OCI-LY7 (cell line): ENCODE results near the gene ATXN10.

Experiments
- EZH2phosphoT487 ChIP-seq: fragments of 200-600 bp; sonication (generic); IDR thresholded peaks from 2 replicates; pipeline ENCODE4 v1.6.1; 2018; ENCODE audit warnings: low read depth, borderline replicate concordance, mild to moderate bottlenecking, mixed run types, antibody characterized with exemption, low read length, moderate library complexity, mixed read lengths
- TF ChIP-seq, protein P1 (sequence below): fragments of 200-600 bp; sonication (generic); conservative IDR thresholded peaks from 2 replicates; pipeline ENCODE4 v1.5.1; 2014; ENCODE audit warnings: mild to moderate bottlenecking, antibody characterized with exemption, low read length, moderate library complexity, mixed read lengths

DNA sequence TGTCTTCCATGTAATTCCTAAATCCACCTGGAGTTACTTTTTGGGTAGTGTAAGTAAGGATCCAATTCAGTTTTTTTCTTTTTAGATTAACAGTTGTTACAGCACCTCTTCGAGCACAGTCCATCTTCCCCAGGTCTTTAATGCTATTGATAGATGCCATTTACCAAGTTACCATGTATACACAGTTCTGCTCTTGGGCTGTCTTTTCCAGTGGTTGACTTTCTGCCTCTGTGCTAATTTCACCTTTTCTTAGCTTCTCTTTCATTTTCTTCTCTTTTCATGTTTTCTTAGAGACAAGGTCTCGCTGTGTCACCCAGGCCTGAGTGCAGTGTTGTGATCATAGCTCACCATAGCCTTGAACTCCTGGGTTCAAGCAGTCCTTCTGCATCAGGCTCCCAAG lies 12.0 kb downstream of the ATXN10 start:
- TF ChIP-seq, protein P1, sequence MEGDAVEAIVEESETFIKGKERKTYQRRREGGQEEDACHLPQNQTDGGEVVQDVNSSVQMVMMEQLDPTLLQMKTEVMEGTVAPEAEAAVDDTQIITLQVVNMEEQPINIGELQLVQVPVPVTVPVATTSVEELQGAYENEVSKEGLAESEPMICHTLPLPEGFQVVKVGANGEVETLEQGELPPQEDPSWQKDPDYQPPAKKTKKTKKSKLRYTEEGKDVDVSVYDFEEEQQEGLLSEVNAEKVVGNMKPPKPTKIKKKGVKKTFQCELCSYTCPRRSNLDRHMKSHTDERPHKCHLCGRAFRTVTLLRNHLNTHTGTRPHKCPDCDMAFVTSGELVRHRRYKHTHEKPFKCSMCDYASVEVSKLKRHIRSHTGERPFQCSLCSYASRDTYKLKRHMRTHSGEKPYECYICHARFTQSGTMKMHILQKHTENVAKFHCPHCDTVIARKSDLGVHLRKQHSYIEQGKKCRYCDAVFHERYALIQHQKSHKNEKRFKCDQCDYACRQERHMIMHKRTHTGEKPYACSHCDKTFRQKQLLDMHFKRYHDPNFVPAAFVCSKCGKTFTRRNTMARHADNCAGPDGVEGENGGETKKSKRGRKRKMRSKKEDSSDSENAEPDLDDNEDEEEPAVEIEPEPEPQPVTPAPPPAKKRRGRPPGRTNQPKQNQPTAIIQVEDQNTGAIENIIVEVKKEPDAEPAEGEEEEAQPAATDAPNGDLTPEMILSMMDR, result no peak
- no peak for TF ChIP-seq EZH2phosphoT487
